NCI-H526 (cell line): ENCODE data around the gene ZSWIM7.
"Not testable (repeated sequence)": the region's sequence is repeated elsewhere in the genome, so short reads cannot be mapped to it uniquely, and the experiment has no call there.

Experiments used
- DNase-seq, 2 experiments: peaks; one replicate each; lab custom pipeline; 2025; lab: John Stamatoyannopoulos, UW

ZSWIM7 gene

GRCh38 chr17:15999974-16000827 lies 697 bp upstream of the ZSWIM7 start:
- peak in 1 of 2 experiments; percentile 54 for DNase-seq

GRCh38 chr17:15998031-15998562 lies 1.4 kb downstream of the ZSWIM7 start:
- DNase-seq = no peak

GRCh38 chr17:15996322-15996721 lies 3.2 kb downstream of the ZSWIM7 start:
- no peak for DNase-seq

GRCh38 chr17:15981646-15982580 lies 17.6 kb downstream of the ZSWIM7 start:
- no peak for DNase-seq

GRCh38 chr17:15981208-15981607 lies 18.3 kb downstream of the ZSWIM7 start:
- no peak for DNase-seq

- not testable (repeated sequence) for DNase-seq
Measured at GRCh38 chr17:15979013-15979412, 20.5 kb downstream of the ZSWIM7 start.

- no peak for DNase-seq
Measured at GRCh38 chr17:15978606-15979005, 20.9 kb downstream of the ZSWIM7 start.

- no peak for DNase-seq
Measured at GRCh38 chr17:15977894-15978293, 21.6 kb downstream of the ZSWIM7 start.

GRCh38 chr17:15973834-15974233 lies 25.7 kb downstream of the ZSWIM7 start:
- DNase-seq = no peak

GRCh38 chr17:15973016-15973415 lies 26.5 kb downstream of the ZSWIM7 start:
- no peak for DNase-seq

GRCh38 chr17:15972497-15972951 lies 27.0 kb downstream of the ZSWIM7 start:
- DNase-seq = no peak

GRCh38 chr17:15971882-15972281 lies 27.6 kb downstream of the ZSWIM7 start:
- DNase-seq = no peak

- no peak for DNase-seq
Measured at GRCh38 chr17:15971098-15971678, 28.3 kb downstream of the ZSWIM7 start.

- no peak for DNase-seq
Measured at GRCh38 chr17:15970500-15970899, 29.0 kb downstream of the ZSWIM7 start.

GRCh38 chr17:15969463-15969862 lies 30.0 kb downstream of the ZSWIM7 start:
- DNase-seq = no peak

- DNase-seq = no peak
Measured at GRCh38 chr17:15967706-15968399, 31.7 kb downstream of the ZSWIM7 start.

- peak in 1 of 2 experiments; percentile 11 for DNase-seq
Measured at GRCh38 chr17:15966879-15967248, 32.6 kb downstream of the ZSWIM7 start.

- DNase-seq = peak; percentile 44 to 49
Measured at GRCh38 chr17:15966183-15966878, 33.2 kb downstream of the ZSWIM7 start.

GRCh38 chr17:15965528-15965927 lies 34.0 kb downstream of the ZSWIM7 start:
- peak; percentile 63 to 65 for DNase-seq

GRCh38 chr17:15963670-15964110 lies 35.8 kb downstream of the ZSWIM7 start:
- DNase-seq = no peak

- DNase-seq = no peak
Measured at GRCh38 chr17:15958484-15958854, 41.0 kb downstream of the ZSWIM7 start.
